Fibroblast of lung (primary cell): ENCODE measurements around the gene SLC37A1.

Experiments used
- EZH2 ChIP-seq: IDR thresholded peaks from 2 replicates; pipeline ENCODE4 v1.5.1; 2012; ENCODE audit warnings: low read length, control low read depth, mild to moderate bottlenecking; ENCODE audit errors: missing control alignments
- TF ChIP-seq, protein P1 (sequence below), 2 donors: IDR thresholded peaks in 1 of 2; conservative IDR thresholded peaks in 1 of 2; 1 replicate in 1 of 2; 2 replicates in 1 of 2; pipeline ENCODE4 v1.5.1; 2011 to 2012; ENCODE audit warnings: low read length in 2 of 2, control low read depth in 1 of 2, inconsistent platforms in 1 of 2, low read depth in 1 of 2, mild to moderate bottlenecking in 1 of 2

DNA sequence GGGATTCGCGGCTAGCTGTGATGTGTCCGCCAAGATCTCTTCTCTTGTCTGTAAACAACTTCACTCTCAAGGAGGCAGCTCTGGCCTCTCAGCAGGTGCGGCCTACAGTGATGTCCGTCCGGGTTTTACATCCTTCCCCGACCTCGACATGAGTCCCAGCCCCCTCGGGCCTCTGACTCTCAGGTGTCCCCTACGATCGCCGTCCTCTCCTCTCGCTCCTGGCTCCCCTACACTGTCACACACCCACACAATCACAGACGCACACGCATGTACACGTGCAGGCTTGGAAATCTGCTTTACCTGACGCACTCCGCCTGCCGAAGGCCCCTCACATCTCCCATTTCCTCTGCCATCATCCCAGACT is 16.8 kb upstream of the SLC37A1 start:
- TF ChIP-seq, protein P1, sequence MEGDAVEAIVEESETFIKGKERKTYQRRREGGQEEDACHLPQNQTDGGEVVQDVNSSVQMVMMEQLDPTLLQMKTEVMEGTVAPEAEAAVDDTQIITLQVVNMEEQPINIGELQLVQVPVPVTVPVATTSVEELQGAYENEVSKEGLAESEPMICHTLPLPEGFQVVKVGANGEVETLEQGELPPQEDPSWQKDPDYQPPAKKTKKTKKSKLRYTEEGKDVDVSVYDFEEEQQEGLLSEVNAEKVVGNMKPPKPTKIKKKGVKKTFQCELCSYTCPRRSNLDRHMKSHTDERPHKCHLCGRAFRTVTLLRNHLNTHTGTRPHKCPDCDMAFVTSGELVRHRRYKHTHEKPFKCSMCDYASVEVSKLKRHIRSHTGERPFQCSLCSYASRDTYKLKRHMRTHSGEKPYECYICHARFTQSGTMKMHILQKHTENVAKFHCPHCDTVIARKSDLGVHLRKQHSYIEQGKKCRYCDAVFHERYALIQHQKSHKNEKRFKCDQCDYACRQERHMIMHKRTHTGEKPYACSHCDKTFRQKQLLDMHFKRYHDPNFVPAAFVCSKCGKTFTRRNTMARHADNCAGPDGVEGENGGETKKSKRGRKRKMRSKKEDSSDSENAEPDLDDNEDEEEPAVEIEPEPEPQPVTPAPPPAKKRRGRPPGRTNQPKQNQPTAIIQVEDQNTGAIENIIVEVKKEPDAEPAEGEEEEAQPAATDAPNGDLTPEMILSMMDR (conservative IDR thresholded peaks at IDR 0.05 in 1 of 2, IDR thresholded peaks at IDR 0.05 in 1 of 2; ENCODE audit: low read depth in 1 of 2, low read length in 2 of 2), result no peak
- TF ChIP-seq EZH2, result no peak
